IPS DF 19.7 (cell line): ENCODE measurements around the gene NRXN2.

Source experiments
- DNase-seq: peaks from one replicate; pipeline ENCODE4 v3.0.0-alpha.2; 2013; ENCODE audit warnings: low read depth, low spot score

NRXN2 gene

GRCh38 chr11:64723117-64723906, at the start of gene NRXN2:
NRXN2 (minus strand) TSS chr11:64723197; CDS start chr11:64713699, 9,498 bp downstream.
- DNase-seq: no peak

- no peak for DNase-seq
These were observed 49.5 kb upstream of the NRXN2 start for GRCh38 chr11:64772303-64773018.

- DNase-seq: no peak
These were observed 48.9 kb upstream of the NRXN2 start for GRCh38 chr11:64771861-64772260.

GRCh38 chr11:64770120-64770519, 47.1 kb upstream of the NRXN2 start:
- DNase-seq: no peak

GRCh38 chr11:64769283-64769682, 46.3 kb upstream of the NRXN2 start:
- DNase-seq: no peak

- DNase-seq: no peak
These were observed 45.3 kb upstream of the NRXN2 start for GRCh38 chr11:64768300-64768694.

GRCh38 chr11:64767344-64768299, 44.6 kb upstream of the NRXN2 start:
- no peak for DNase-seq

GRCh38 chr11:64766881-64767280, 43.9 kb upstream of the NRXN2 start:
- DNase-seq: no peak

- no peak for DNase-seq
These were observed 43.1 kb upstream of the NRXN2 start for GRCh38 chr11:64765851-64766665.

- DNase-seq: no peak
These were observed 42.4 kb upstream of the NRXN2 start for GRCh38 chr11:64765291-64765850.

GRCh38 chr11:64764753-64765152, 41.8 kb upstream of the NRXN2 start:
- no peak for DNase-seq

GRCh38 chr11:64764040-64764611, 41.1 kb upstream of the NRXN2 start:
- DNase-seq: no peak

- DNase-seq: no peak
These were observed 40.6 kb upstream of the NRXN2 start for GRCh38 chr11:64763526-64764039.

- no peak for DNase-seq
These were observed 39.9 kb upstream of the NRXN2 start for GRCh38 chr11:64762674-64763525.

- no peak for DNase-seq
These were observed 39.3 kb upstream of the NRXN2 start for GRCh38 chr11:64762277-64762673.

- no peak for DNase-seq
These were observed 37.9 kb upstream of the NRXN2 start for GRCh38 chr11:64760759-64761420.

- DNase-seq: no peak
These were observed 37.0 kb upstream of the NRXN2 start, which contains the start of gene PYGM for GRCh38 chr11:64759722-64760719. PYGM (minus strand) TSS chr11:64759974; CDS start chr11:64759898, 76 bp downstream.
